ENCODE measurements around the gene ERBB3.
"Not testable (repeated sequence)": the region's sequence is repeated elsewhere in the genome, so short reads cannot be mapped to it uniquely, and the experiment has no call there.

ERBB3 gene

DNA sequence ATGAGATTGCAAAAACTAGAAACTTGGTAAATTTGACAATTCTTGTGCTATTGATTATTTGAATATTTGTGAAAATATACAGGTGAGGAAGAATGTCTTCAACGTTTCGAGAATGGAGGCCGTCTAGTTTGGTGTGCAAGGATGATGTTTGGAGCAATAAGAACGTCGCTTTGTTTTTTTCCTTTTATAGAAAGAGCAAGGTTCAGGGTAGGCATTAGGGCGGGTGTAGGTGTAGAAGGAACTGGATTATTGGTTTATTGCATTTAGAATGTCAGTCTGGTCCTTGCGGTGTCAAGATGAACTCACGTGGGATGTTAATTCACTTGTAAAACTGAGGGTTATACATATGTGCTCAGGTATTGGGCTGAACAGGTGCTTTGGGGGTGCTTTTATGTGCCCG is 37.1 kb upstream of the ERBB3 start:
- H4K20me1 ChIP-seq (ENCODE audit: insufficient read depth) = peaks cover 7% of the 10 kb centered on the region; the same call in 1 of the 2 replicates
- H3K4me3 ChIP-seq (IDR thresholded peaks at IDR 0.05; ENCODE audit: insufficient read depth, low read depth, low read length) = peak overlapping the region; percentile 86
- peak overlapping the region; percentile 68 for H3K9ac ChIP-seq
- TF ChIP-seq, protein P1, sequence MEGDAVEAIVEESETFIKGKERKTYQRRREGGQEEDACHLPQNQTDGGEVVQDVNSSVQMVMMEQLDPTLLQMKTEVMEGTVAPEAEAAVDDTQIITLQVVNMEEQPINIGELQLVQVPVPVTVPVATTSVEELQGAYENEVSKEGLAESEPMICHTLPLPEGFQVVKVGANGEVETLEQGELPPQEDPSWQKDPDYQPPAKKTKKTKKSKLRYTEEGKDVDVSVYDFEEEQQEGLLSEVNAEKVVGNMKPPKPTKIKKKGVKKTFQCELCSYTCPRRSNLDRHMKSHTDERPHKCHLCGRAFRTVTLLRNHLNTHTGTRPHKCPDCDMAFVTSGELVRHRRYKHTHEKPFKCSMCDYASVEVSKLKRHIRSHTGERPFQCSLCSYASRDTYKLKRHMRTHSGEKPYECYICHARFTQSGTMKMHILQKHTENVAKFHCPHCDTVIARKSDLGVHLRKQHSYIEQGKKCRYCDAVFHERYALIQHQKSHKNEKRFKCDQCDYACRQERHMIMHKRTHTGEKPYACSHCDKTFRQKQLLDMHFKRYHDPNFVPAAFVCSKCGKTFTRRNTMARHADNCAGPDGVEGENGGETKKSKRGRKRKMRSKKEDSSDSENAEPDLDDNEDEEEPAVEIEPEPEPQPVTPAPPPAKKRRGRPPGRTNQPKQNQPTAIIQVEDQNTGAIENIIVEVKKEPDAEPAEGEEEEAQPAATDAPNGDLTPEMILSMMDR (conservative IDR thresholded peaks at IDR 0.05; ENCODE audit: low read depth, low read length) = no peak
- no peak overlapping the region for H2AFZ ChIP-seq (ENCODE audit: low read depth)
- H3K79me2 ChIP-seq (ENCODE audit: insufficient read depth, low read depth) = peaks cover 33% of the 10 kb centered on the region
- H3K36me3 ChIP-seq (ENCODE audit: insufficient read depth) = peaks cover 30% of the 10 kb centered on the region; the same call in 1 of the 2 replicates
- H3K4me1 ChIP-seq (ENCODE audit: low read depth, poor library complexity, severe bottlenecking) = peaks cover 38% of the 10 kb centered on the region
- H3K27ac ChIP-seq = peak overlapping the region; percentile 58
- no peaks in the 10 kb centered on the region for H3K27me3 ChIP-seq (ENCODE audit: insufficient read depth, low read depth)
- peak overlapping the region; percentile 93 for H3K4me2 ChIP-seq

DNA sequence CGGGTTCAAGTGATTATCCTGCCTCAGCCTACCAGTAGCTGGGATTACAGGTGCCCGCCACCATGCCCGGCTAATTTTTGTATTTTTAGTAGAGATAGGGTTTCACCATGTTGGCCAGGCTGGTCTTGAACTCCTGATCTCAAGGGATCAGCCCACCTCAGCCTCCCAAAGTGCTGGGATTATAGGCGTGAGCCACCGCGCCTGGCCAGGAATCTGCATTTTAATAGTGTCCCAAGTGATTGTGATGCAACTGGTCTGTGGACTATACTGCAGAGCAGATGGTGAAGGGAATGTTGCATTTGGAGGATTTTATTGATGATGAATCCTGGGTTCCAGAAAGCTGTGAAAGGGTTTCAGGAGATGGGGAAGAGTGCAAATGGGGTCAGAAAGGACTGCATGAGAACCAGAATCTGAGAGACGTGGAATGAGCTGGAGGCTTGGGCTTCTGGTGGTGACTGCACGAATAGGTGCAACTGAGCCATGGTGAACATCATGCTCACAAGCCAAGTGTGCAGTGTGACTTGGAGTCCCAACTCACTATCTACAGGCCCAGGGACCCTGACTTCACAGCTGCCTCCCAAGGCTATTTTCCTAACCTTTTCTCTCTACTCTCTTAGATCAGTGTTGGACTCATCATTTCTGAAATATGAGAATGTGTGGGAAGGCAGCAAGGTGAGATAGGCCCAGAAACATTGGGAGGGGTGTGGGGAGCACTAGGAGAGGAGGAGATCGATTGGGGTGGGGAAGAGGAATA is 33.8 kb upstream of the ERBB3 start:
- no peak overlapping the region for H2AFZ ChIP-seq (ENCODE audit: low read depth)
- no peak overlapping the region for H3K27ac ChIP-seq
- no peak overlapping the region for H3K4me2 ChIP-seq
- H3K9ac ChIP-seq = no peak overlapping the region
- H3K4me1 ChIP-seq (ENCODE audit: low read depth, poor library complexity, severe bottlenecking) = peaks cover 27% of the 10 kb centered on the region
- TF ChIP-seq, protein P1 (conservative IDR thresholded peaks at IDR 0.05; ENCODE audit: low read depth, low read length) = no peak
- peaks cover 30% of the 10 kb centered on the region; the same call in 1 of the 2 replicates for H3K36me3 ChIP-seq (ENCODE audit: insufficient read depth)
- no peaks in the 10 kb centered on the region for H3K27me3 ChIP-seq (ENCODE audit: insufficient read depth, low read depth)
- peaks cover 33% of the 10 kb centered on the region for H3K79me2 ChIP-seq (ENCODE audit: insufficient read depth, low read depth)
- H3K4me3 ChIP-seq (IDR thresholded peaks at IDR 0.05; ENCODE audit: insufficient read depth, low read depth, low read length) = no peak overlapping the region
- peaks cover 7% of the 10 kb centered on the region; the same call in 1 of the 2 replicates for H4K20me1 ChIP-seq (ENCODE audit: insufficient read depth)

DNA sequence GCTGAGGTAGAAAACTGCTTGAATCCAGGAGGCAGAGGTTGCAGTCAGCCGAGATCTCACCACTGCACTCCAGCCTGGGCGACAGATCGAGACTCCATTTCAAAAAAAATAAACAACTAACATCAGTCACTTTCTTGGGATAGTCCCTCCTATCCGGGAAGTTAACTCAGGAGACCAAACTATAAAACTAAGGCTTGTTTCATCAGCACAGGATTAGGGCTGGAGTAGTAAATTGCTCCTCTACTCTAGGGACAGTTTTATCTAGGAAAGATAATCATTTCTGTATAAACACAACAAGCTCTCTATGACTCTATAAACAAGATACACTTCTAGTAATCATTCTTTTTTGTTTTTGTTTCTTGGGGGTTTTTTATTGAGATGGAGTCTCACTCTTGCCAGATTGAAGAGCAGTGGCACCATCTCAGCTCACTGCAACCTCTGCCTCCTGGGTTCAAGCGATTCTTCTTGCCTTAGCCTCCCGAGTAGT is 26.5 kb upstream of the ERBB3 start:
- no peaks in the 10 kb centered on the region for H3K79me2 ChIP-seq (ENCODE audit: insufficient read depth, low read depth)
- H3K4me3 ChIP-seq (IDR thresholded peaks at IDR 0.05; ENCODE audit: insufficient read depth, low read depth, low read length) = no peak overlapping the region
- no peak overlapping the region for H3K4me2 ChIP-seq
- H3K36me3 ChIP-seq (ENCODE audit: insufficient read depth) = no peaks in the 10 kb centered on the region
- H3K9ac ChIP-seq = no peak overlapping the region
- no peaks in the 10 kb centered on the region for H4K20me1 ChIP-seq (ENCODE audit: insufficient read depth)
- TF ChIP-seq, protein P1 (conservative IDR thresholded peaks at IDR 0.05; ENCODE audit: low read depth, low read length) = no peak
- no peaks in the 10 kb centered on the region for H3K27me3 ChIP-seq (ENCODE audit: insufficient read depth, low read depth)
- H2AFZ ChIP-seq (ENCODE audit: low read depth) = no peak overlapping the region
- no peaks in the 10 kb centered on the region for H3K4me1 ChIP-seq (ENCODE audit: low read depth, poor library complexity, severe bottlenecking)
- no peak overlapping the region for H3K27ac ChIP-seq

DNA sequence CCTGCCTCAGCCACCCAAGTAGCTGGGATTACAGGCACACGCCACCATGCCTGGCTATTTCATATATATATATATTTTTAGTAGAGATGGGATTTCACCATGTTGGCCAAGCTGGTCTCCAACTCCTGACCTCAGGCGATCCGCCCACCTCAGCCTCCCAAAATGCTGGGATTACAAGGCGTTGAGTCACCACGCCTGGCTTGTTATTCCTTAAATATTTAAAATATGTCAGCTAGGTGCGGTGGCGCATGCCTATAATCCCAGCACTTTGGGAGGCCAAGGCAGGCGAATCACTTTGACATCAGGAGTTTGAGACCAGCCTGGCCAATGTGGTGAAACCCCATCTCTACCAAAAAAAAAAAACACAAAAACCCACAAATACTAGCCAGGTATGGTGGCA is 20.0 kb upstream of the ERBB3 start:
- not testable (repeated sequence) for H3K27me3 ChIP-seq (ENCODE audit: insufficient read depth, low read depth); H3K4me2 ChIP-seq; H3K4me1 ChIP-seq (ENCODE audit: low read depth, poor library complexity, severe bottlenecking); H3K36me3 ChIP-seq (ENCODE audit: insufficient read depth); H4K20me1 ChIP-seq (ENCODE audit: insufficient read depth); H3K79me2 ChIP-seq (ENCODE audit: insufficient read depth, low read depth); H3K4me3 ChIP-seq (IDR thresholded peaks at IDR 0.05; ENCODE audit: insufficient read depth, low read depth, low read length); H2AFZ ChIP-seq (ENCODE audit: low read depth); H3K27ac ChIP-seq; H3K9ac ChIP-seq

DNA sequence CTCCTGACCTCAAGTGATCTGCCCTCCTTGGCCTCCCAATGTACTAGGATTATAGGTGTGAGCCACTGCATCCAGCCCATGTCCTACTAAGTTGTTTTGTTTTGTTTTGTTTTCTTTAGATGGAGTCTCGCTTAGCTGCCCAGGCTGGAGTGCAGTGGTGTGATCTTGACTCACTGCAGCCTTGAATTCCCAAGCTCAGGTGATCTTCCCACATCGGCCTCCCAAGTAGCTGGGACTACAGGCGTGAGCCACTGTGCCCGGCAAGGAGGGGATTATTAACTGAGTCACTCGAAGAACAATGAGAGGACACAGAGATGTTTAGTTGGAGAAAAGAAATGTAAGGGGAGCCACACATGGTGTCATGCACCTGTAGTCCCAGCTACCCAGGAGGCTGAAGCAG is 18.0 kb upstream of the ERBB3 start:
- no peak overlapping the region for H3K4me3 ChIP-seq (IDR thresholded peaks at IDR 0.05; ENCODE audit: insufficient read depth, low read depth, low read length)
- no peaks in the 10 kb centered on the region for H4K20me1 ChIP-seq (ENCODE audit: insufficient read depth)
- H3K9ac ChIP-seq = no peak overlapping the region
- no peak overlapping the region for H3K27ac ChIP-seq
- TF ChIP-seq, protein P1 (conservative IDR thresholded peaks at IDR 0.05; ENCODE audit: low read depth, low read length) = no peak
- H3K4me2 ChIP-seq = no peak overlapping the region
- no peaks in the 10 kb centered on the region for H3K79me2 ChIP-seq (ENCODE audit: insufficient read depth, low read depth)
- H2AFZ ChIP-seq (ENCODE audit: low read depth) = no peak overlapping the region
- H3K36me3 ChIP-seq (ENCODE audit: insufficient read depth) = no peaks in the 10 kb centered on the region
- H3K27me3 ChIP-seq (ENCODE audit: insufficient read depth, low read depth) = no peaks in the 10 kb centered on the region
- H3K4me1 ChIP-seq (ENCODE audit: low read depth, poor library complexity, severe bottlenecking) = no peaks in the 10 kb centered on the region

Data from KMS-11 (cell line).